ENCODE measurements around the gene KRT25. TPM values are rescaled to one million over a fixed set of nuclear protein-coding genes. Genes with fewer than 3 reads are reported as not detected.

KRT25 gene
- total and polyA plus RNA-seq, 2 of the 8 experiments (the other 6 are each of a cell fraction or from before 2014, with no cell fraction given), result not detected

- no peaks in the 10 kb centered on the region for H3K27me3 ChIP-seq (replicated peaks in 1 of 4; ENCODE audit: control insufficient read depth in 3 of 4, extremely low read depth in 1 of 4, insufficient read depth in 3 of 4, low read length in 3 of 4)
- WGBS, 2 experiments (ENCODE audit: extremely low coverage in 1 of 2, insufficient coverage in 1 of 2, insufficient read length in 1 of 2, insufficient replicate concordance in 2 of 2, low coverage in 1 of 2, low lambda C conversion rate in 2 of 2, missing lambda C conversion rate in 1 of 2), result 83% methylated on average over 1 of the region's 1 CpG; no CpG with 5 or more reads in 1 of the 2 experiments
Measured at GRCh38 chr17:40730970-40731369, 24.2 kb downstream of the KRT25 start.

More at GRCh38 chr17:40730970-40731369, 24.2 kb downstream of the KRT25 start:
- no peaks in the 10 kb centered on the region for H3K36me3 ChIP-seq (ENCODE audit: control insufficient read depth in 2 of 4, insufficient read depth in 4 of 4, low read length in 3 of 4)
- H3K23me2 ChIP-seq (ENCODE audit: low read depth, low read length), result no peaks in the 10 kb centered on the region
- H4K20me1 ChIP-seq (replicated peaks in 1 of 2; ENCODE audit: control insufficient read depth in 1 of 2, insufficient read depth in 2 of 2, low read length in 2 of 2), result no peaks in the 10 kb centered on the region
- H3K18ac ChIP-seq (ENCODE audit: extremely low read depth, low read length), result no peak overlapping the region
- H4K91ac ChIP-seq (replicated peaks; ENCODE audit: insufficient read length, low read length), result no peak overlapping the region
- DNase-seq (ENCODE audit: low read depth in 1 of 2, low spot score in 2 of 2) (no peak), FAIRE-seq (no peak)
- H2BK120ac ChIP-seq (replicated peaks; ENCODE audit: low read depth, low read length), result no peak overlapping the region
- H3K9ac ChIP-seq (replicated peaks in 1 of 4; ENCODE audit: extremely low read depth in 1 of 4, low read depth in 3 of 4, low read length in 3 of 4), result no peak overlapping the region
- no peak overlapping the region for H2BK20ac ChIP-seq (ENCODE audit: low read length)
- no peaks in the 10 kb centered on the region for H3K79me2 ChIP-seq (ENCODE audit: control insufficient read depth in 1 of 2, insufficient read depth in 2 of 2, low read length in 2 of 2)
- H3K4me2 ChIP-seq (ENCODE audit: insufficient read depth in 1 of 2, low read depth in 2 of 2, low read length in 2 of 2), result no peak overlapping the region
- H2BK5ac ChIP-seq (ENCODE audit: low read depth, low read length), result no peak overlapping the region
- H3K79me1 ChIP-seq (ENCODE audit: low read depth, low read length), result no peaks in the 10 kb centered on the region
- ChIA-PET POLR2A (ENCODE audit: partially characterized antibody) (no interaction called here), CTCF (ENCODE audit: partially characterized antibody) (interaction anchor here (0.8 to 1.2 kb wide), 2 partner anchors 28 to 30 kb away, joined by 3 read pairs; partner anchors contain the start of gene KRT24)
- H2BK12ac ChIP-seq (ENCODE audit: low read depth, low read length), result no peak overlapping the region
- no peak overlapping the region for H3K4ac ChIP-seq (replicated peaks; ENCODE audit: insufficient read length, low read depth, low read length)
- no peak overlapping the region for H2AFZ ChIP-seq (ENCODE audit: low read length)
- H3K23ac ChIP-seq (ENCODE audit: insufficient read length), result no peak overlapping the region
- no peak overlapping the region for H4K8ac ChIP-seq (ENCODE audit: extremely low read depth, insufficient read depth, low read length)
- no peak overlapping the region for H3K14ac ChIP-seq (ENCODE audit: insufficient read length)
- H3K56ac ChIP-seq (replicated peaks; ENCODE audit: insufficient read length, low read depth, low read length), result no peak overlapping the region
- H3K9me3 ChIP-seq (ENCODE audit: insufficient read depth in 2 of 2, low read depth in 1 of 2, low read length in 1 of 2), result peaks cover 5 to 6% of the 10 kb centered on the region in 2 experiments; a peak in 2 of 4 replicates
- TF ChIP-seq E2F6 (IDR thresholded peaks at IDR 0.05) (no peak), BCL11A (IDR thresholded peaks at IDR 0.05; ENCODE audit: low read depth in 2 of 2, low read length in 2 of 2) (no peak), HDAC6 (IDR thresholded peaks at IDR 0.05; ENCODE audit: low read depth, low read length) (no peak), HDAC2 (IDR thresholded peaks at IDR 0.05; ENCODE audit: borderline replicate concordance in 1 of 2, low read depth in 2 of 2, low read length in 2 of 2) (no peak), SRF (IDR thresholded peaks at IDR 0.05; ENCODE audit: low read depth, low read length) (no peak), RBBP5 (IDR thresholded peaks at IDR 0.05; ENCODE audit: borderline replicate concordance, low read depth, low read length) (no peak), CREB1 (IDR thresholded peaks at IDR 0.05) (no peak), EGR1 (IDR thresholded peaks at IDR 0.05; ENCODE audit: borderline replicate concordance, low read depth, low read length) (no peak), GTF2F1 (IDR thresholded peaks at IDR 0.05; ENCODE audit: borderline replicate concordance, low read depth, low read length) (no peak), CTBP2 (IDR thresholded peaks at IDR 0.05; ENCODE audit: borderline replicate concordance, insufficient read depth, insufficient read length, low read length) (no peak)
- H3K4me1 ChIP-seq (replicated peaks in 1 of 4; ENCODE audit: control insufficient read depth in 3 of 4, insufficient read depth in 4 of 4, low read length in 3 of 4), result no peaks in the 10 kb centered on the region
- no peak overlapping the region for H4K5ac ChIP-seq (ENCODE audit: insufficient read length, low read depth, low read length)
- no peak overlapping the region for H3K4me3 ChIP-seq (ENCODE audit: extremely low read depth in 1 of 4, insufficient read depth in 2 of 4, low read depth in 3 of 4, low read length in 4 of 4)
- no peak overlapping the region for H3K27ac ChIP-seq (ENCODE audit: low read depth, low read length)
- H2BK15ac ChIP-seq (ENCODE audit: low read length), result no peak overlapping the region
- no peak overlapping the region for H2AK5ac ChIP-seq (ENCODE audit: low read depth, low read length)
